RWPE2 (cell line): ENCODE data around the gene GDF2.

Experiments
- ATAC-seq: fragments of 200-7000 bp; cut with Tn5 transposase; 3 replicates; pipeline ENCODE4 v1.9.1; 2021; ENCODE audit warnings: low read depth
- DNase-seq: peaks from one replicate; pipeline ENCODE4 v3.0.0-alpha.2; 2020; ENCODE audit warnings: low spot score
- H3K27ac ChIP-seq: fragments of 450-650 bp; 2 replicates; pipeline ENCODE4 v1.5.1; 2017; ENCODE audit warnings: mild to moderate bottlenecking; ENCODE audit not compliant: poor library complexity, severe bottlenecking
- H3K27me3 ChIP-seq: fragments of 250-450 bp; sonication (Bioruptor Pico); 2 replicates; pipeline ENCODE4 v1.5.1; 2021; ENCODE audit warnings: mild to moderate bottlenecking, moderate library complexity; ENCODE audit not compliant: insufficient read depth, poor library complexity, severe bottlenecking
- H3K36me3 ChIP-seq: fragments of 250-450 bp; sonication (Bioruptor Pico); 2 replicates; pipeline ENCODE4 v1.5.1; 2020; ENCODE audit warnings: low read depth, mild to moderate bottlenecking, moderate library complexity
- H3K4me1 ChIP-seq: fragments of 250-450 bp; sonication (Bioruptor Pico); 2 replicates; pipeline ENCODE4 v1.5.1; 2021; ENCODE audit warnings: mild to moderate bottlenecking, moderate library complexity; ENCODE audit not compliant: insufficient read depth, poor library complexity, severe bottlenecking
- H3K4me3 ChIP-seq: fragments of 250-450 bp; sonication (Bioruptor Pico); 2 replicates; pipeline ENCODE4 v1.5.1; 2021; ENCODE audit warnings: mild to moderate bottlenecking, moderate library complexity; ENCODE audit not compliant: severe bottlenecking
- H3K9me3 ChIP-seq: fragments of 250-450 bp; sonication (Bioruptor Pico); 2 replicates; pipeline ENCODE4 v1.5.1; 2021; ENCODE audit warnings: mild to moderate bottlenecking, moderate library complexity; ENCODE audit not compliant: severe bottlenecking
- TF ChIP-seq, protein P1 (sequence below): fragments of 450-650 bp; IDR thresholded peaks from one replicate; pipeline ENCODE4 v1.5.1; 2017; ENCODE audit warnings: mild to moderate bottlenecking, moderate library complexity; ENCODE audit not compliant: poor library complexity, severe bottlenecking

The GDF2 gene

GRCh38 chr10:47359101-47359500, 36.8 kb downstream of the GDF2 start:
- H3K4me1 ChIP-seq: no peaks in the 10 kb centered on the region

DNA sequence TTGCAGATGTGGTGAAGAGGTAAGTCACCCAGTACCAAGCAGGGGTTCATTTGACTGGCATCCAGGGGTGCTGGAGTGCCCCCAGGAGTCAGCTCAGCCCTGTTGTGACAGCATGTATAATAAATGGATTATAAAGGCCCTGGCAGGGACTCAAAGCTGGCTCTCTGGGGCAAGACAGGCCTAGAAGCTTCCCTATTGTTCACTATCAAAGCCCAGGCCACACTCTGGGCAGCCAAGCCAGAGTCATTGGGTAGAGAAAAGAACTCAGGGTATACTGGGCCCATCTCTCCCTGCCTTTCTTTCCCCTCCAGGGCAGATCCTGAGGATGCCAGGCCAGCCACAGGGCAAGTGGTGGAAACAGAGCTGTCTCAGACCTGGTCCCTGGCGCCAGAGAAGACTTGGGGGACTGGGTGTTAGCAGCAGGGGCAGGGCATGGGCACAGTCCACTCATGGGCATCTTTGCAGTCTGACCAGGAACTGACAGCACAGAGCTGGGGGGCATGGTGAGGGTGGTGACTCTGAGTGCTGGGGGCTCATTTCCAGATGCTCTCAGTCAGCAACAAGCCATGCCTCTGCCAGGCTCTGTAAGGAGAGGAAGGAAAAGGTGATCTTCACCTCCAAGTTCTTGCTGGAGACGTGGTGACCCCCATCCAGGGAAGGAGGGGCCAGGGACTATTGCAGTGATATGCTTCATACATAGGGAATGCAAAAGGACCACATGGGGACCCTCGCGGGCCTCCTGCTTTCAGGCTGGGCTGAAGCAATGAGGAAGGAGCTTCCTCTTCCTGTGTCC, 37.6 kb downstream of the GDF2 start:
- TF ChIP-seq, protein P1, sequence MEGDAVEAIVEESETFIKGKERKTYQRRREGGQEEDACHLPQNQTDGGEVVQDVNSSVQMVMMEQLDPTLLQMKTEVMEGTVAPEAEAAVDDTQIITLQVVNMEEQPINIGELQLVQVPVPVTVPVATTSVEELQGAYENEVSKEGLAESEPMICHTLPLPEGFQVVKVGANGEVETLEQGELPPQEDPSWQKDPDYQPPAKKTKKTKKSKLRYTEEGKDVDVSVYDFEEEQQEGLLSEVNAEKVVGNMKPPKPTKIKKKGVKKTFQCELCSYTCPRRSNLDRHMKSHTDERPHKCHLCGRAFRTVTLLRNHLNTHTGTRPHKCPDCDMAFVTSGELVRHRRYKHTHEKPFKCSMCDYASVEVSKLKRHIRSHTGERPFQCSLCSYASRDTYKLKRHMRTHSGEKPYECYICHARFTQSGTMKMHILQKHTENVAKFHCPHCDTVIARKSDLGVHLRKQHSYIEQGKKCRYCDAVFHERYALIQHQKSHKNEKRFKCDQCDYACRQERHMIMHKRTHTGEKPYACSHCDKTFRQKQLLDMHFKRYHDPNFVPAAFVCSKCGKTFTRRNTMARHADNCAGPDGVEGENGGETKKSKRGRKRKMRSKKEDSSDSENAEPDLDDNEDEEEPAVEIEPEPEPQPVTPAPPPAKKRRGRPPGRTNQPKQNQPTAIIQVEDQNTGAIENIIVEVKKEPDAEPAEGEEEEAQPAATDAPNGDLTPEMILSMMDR: no peak
- no peak for DNase-seq
- Histone ChIP-seq H3K36me3 (no peaks in the 10 kb centered on the region), H3K4me3 (no peak overlapping the region), H3K4me1 (no peaks in the 10 kb centered on the region), H3K9me3 (no peaks in the 10 kb centered on the region), H3K27me3 (no peaks in the 10 kb centered on the region), H3K27ac (no peak overlapping the region)
- no peak for ATAC-seq

More at GRCh38 chr10:47359101-47359500, 36.8 kb downstream of the GDF2 start:
- no peaks in the 10 kb centered on the region for H3K36me3 ChIP-seq
- H3K27me3 ChIP-seq: no peaks in the 10 kb centered on the region
- DNase-seq (no peak), ATAC-seq (no peak)
- H3K27ac ChIP-seq: no peak overlapping the region
- H3K4me3 ChIP-seq: no peak overlapping the region
- TF ChIP-seq, protein P1: no peak
- H3K9me3 ChIP-seq: no peaks in the 10 kb centered on the region

DNA sequence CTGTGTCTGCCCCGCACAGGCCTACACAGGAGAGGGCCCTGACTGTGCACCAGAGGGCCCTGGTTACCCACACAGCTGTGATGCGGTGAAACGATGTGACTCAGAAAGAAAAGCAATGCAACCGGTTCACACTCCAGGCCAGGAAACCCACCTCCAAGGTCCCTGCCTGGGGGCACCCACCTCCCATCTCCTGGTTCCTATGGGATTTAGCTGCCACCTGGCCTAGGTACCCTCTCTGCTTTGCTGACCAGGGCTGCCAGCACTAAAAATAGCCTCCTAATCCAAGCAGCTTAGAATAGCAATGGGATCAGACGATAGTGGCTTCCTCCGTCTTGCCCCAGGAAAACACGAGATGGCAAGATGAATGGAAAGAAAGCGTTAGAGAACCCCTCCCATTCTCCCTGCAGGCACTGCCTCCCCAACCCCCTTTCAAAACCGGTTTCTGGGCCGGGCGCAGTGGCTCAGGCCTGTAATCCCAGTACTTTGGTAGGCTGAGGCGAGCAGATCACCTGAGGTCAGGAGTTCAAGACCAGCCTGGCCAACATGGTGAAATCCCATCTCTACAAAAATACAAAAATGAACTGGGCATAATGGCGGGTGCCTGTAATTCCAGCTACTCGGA, 38.3 kb downstream of the GDF2 start:
- ATAC-seq (no peak), DNase-seq (no peak)
- no peaks in the 10 kb centered on the region for H3K9me3 ChIP-seq
- H3K27me3 ChIP-seq: no peaks in the 10 kb centered on the region
- no peaks in the 10 kb centered on the region for H3K4me1 ChIP-seq
- H3K27ac ChIP-seq: no peak overlapping the region
- no peak overlapping the region for H3K4me3 ChIP-seq
- H3K36me3 ChIP-seq: no peaks in the 10 kb centered on the region
- TF ChIP-seq, protein P1: no peak

DNA sequence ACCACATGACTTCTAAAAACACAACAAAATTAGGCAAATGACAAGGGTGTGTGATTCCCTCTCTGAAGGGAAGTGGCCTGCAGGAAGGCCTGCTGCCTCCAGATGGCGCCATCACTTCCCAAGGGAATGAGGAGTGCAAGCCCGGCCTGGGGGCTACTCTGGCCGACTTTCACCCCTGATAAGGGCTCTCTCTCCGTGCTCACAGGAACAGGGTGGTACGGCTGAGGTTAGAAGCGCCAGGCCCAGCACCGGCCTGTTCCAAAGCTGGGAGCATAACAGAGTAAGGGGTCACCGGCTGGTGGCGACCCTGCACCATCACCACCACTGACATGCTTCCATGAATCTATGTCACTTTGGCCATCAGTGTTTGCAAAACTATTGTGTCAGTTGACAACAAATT, 39.0 kb downstream of the GDF2 start:
- Histone ChIP-seq H3K27ac (no peak overlapping the region), H3K27me3 (no peaks in the 10 kb centered on the region), H3K4me3 (no peak overlapping the region), H3K36me3 (no peaks in the 10 kb centered on the region), H3K9me3 (no peaks in the 10 kb centered on the region), H3K4me1 (no peaks in the 10 kb centered on the region)
- ATAC-seq: no peak
- no peak for DNase-seq
- TF ChIP-seq, protein P1: peak; percentile 73

- no peak; the same call in 2 of the 3 replicates for ATAC-seq
These were observed 39.9 kb downstream of the GDF2 start for GRCh38 chr10:47362199-47362598.

More at GRCh38 chr10:47362199-47362598, 39.9 kb downstream of the GDF2 start:
- H3K27me3 ChIP-seq: no peaks in the 10 kb centered on the region
- no peak overlapping the region for H3K4me3 ChIP-seq
- no peaks in the 10 kb centered on the region for H3K36me3 ChIP-seq
- no peaks in the 10 kb centered on the region for H3K4me1 ChIP-seq
- TF ChIP-seq, protein P1: no peak
- DNase-seq: no peak
- no peak overlapping the region for H3K27ac ChIP-seq
- no peaks in the 10 kb centered on the region for H3K9me3 ChIP-seq
